ENCODE data around the gene MVP.
"Not testable (repeated sequence)": the region's sequence is repeated elsewhere in the genome, so short reads cannot be mapped to it uniquely, and the experiment has no call there.

MVP gene

DNA sequence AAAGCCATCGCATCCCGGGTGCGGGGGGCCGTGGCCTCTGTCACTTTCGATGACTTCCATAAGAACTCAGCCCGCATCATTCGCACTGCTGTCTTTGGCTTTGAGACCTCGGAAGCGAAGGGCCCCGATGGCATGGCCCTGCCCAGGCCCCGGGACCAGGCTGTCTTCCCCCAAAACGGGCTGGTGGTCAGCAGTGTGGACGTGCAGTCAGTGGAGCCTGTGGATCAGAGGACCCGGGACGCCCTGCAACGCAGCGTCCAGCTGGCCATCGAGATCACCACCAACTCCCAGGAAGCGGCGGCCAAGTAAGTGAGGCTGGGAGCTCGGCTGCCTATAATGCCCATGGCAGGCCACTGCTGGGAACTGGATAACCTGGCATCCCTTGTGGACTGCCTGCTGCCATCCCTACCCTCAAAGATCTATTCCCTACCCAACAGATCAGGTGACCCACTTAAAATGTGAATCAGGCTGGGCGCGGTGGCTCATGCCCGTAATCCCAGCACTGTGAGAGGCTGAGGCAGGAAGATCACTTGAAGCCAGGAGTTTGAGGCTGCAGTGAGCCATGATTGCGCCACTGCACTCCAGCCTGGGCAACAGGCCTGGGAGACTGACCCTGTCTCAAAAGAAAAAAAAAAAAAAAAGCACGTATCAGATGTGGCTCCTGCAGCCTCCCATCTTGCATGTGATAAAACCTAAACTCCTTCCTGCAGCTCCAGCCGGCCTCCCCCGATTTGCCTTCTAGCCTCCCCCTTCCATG lies 24.5 kb downstream of the MVP start:
- no peak for DNase-seq

DNA sequence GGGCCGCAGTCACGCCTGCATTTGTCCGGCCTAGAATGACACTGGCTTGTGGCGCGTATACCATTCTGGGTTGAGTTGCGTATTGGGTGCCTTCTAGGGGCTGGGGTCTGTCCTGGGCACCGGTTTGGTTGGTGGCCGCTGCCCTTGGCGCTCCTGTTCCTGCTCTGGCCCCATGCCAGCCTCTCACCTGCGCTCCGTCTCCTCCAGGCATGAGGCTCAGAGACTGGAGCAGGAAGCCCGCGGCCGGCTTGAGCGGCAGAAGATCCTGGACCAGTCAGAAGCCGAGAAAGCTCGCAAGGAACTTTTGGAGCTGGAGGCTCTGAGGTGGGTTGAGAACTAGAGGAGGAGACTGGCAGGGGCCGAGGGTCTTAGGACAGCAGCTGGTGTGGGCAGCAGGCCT lies 25.4 kb downstream of the MVP start:
- no peak for DNase-seq

DNA sequence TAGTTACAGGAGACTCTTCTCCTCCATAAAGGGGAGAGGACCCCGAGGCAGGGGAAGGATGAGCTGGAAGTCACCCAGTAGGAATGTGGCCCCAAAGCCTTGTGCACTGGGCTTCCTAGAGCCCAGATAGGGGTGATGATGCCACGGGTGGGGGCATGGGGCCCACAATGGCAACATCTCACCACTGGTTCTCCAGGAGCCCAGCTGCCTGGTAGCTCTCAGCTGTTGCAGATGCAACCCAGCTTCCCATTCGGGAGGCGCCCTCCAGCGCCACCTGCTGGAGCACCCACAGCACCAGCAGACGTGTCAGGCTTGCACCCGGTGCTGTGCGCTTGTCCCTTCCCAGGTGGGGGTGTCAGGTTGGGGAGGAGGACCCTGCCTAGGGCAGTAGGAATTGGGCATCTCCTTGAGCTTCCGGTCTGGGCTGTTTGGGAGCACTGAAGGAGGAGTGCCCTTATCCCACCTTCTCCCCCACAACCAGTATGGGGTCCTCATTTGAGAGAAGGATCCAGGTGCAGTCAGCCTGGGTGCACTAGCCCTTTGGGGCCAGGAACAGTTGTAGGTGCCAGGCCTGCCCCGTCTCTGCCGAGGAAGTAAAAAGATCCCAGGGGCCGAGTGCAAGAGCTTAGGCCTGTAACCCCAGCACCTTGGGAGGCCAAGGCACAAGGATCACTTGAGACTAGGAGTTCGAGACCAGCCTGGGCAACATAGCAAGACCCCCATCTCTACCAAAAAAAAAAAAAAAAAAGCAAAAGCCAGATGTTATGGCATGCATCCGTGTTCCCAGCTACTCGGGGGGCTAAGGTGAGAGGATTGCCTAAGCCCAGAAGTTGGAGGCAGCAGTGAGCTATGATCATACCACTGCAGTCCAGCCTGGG lies 28.4 kb downstream of the MVP start:
- DNase-seq = peak; percentile 77

DNA sequence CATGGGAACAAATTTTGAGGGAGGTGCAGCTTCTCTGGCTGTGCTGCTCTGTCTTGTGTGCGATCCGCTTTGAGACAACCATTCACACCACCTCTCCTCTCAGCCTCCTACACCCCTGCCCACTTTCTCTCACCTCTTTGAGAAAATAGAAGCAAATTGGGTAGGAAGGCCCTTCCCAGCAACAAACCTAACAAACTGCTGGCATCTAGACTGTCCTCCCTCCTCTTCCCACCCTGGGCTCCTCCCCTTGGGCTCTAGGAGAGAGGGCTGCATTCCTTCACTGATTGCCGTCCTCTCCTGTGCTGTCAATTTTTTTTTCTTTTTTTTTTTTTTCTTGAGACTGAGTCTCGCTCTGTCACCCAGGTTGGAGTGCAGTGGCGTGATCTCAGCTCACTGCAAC lies 29.2 kb downstream of the MVP start:
- no peak for DNase-seq

DNA sequence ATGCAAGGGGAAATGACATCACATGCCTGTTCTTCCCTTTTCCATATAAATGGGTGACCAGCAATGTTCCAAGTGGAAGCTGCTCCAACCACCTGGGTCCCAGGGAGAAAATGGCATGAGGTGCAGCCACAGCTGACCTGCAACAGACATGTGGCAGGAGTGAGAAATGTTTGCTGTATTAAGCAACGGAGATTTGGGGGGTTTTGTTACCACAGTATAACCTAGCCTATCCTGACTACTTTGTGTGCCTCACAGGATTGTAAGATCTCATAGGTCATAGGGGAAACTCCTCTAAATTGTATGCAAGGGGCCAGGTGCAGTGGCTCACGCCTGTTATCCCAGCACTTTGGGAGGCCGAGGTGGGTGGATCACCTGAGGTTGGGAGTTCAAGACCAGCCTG lies 30.7 kb downstream of the MVP start:
- DNase-seq = no peak

DNA sequence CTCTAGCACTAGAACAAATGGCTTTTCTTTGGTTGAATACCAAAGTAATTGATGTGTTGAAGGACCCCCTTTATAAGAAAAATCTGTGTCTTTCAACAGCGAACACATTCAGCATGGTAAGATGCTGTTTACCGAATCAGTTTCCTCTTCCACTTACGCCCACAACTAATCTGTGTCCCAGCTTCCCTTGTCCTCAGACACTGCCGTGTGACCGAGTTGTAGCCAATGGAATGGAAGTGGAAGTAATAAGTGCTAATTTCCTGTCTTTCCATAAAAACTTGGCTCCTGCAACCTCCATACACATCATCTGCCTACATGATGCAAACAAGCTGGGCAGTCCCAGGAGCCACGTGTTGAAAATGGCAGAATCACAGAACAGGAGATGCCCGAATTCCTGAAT lies 32.4 kb downstream of the MVP start:
- no peak for DNase-seq

DNA sequence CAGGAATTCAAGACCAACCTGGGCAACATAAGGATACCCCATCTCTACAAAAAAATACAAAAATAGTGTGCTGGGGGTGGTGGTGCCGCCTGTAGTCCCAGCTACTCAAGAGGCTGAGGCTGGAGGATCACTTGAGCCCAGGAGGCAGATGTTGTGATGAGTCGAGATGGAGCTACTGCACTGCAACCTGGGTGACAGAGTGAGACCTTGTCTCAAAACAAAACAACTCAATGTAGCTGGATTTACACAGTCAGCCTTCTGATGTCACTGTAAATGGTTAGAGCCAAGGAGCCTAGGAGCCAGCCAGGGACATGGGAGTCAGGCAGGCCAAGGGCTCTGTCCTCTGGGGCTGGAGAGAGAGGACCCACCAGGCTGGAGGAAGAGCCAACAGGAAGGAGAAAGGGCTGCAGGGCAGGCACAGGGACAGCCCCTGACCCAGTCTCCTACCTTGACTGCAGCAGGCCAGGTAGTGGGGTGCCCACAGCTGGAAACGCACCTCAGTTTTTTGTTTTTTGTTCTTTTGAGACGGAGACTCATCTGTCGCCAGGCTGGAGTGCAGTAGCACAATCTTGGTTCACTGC lies 34.3 kb downstream of the MVP start:
- no peak for DNase-seq

DNA sequence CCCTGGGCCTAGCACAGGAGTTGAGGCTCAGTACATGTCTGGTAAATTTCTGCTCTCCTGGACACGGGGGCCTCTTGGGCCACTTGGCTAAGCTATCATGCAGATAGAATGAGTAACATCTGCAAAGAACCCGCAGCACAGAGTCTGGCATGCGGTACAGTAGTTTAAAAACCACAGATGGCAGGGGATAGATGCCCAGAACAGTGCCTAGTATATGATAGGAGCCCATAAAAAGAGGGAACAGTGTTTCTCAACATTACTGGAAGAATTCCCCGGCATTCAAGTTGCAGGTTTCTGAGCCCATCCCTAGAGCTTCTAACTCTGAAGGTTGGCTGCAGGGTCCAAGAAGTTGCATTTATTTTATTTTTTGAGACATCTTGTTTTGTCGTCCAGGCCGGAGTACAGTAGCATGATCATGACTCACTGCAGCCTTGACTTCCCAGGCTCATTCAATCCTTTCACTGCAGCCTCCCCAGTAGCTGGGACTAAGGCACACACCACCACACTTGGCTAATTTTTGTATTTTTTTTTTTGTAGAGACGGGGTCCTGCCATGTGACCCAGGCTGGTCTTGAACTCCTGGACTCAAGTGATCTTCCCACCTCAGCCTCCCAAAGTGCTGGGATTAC lies 37.0 kb downstream of the MVP start:
- no peak for DNase-seq

DNA sequence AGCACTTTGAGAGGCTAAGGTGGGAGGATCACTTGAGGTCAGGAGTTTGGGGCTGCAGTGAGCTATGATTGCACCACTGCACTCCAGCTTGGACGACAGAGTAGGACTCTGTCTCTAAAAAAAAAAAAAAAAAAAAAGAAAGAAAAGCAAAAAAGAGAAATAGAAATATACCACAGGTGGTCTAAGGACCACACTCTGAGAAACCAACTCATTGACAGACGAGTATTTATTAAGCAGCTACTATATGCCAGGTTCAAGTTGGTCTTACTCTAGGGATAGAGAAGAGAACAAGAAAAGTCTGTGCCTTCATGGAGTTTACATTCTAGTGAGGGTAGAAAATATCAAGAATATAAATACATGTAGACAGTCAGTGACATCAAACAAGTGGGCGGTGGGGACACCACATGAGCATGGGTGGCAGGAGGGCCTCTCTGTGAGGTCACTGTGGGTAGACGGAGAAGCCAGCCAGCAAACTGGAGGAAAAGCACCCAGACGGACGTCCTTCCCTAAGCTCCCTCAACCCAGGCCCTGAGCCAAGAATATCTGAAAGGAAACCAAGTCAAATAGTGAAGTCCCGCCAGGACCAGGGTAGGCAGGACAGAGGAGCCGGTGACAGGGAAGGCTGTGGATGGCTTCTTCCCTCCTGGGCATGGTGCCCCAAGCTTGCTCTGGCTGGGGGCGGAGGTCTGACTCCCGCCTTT lies 38.0 kb downstream of the MVP start:
- DNase-seq = no peak

DNA sequence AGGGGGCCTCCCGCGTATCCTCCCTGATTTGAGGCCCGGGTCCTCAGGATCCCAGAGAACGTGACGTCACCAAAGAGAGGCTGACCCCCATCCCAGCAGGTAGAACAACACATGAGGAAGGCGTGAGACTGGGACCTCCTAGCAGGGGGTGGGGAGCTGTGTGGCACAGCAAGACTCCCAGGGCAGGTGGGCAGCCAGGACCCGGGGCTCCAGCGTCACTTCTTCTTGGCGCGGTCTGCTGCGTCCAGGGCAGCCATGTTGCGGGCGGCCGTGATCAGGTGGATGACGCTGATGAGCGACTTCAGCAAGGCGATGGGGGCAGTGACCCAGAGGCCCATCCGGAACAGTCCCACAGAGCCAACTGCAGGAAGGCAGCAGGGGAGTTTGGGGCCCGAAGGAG lies 38.7 kb downstream of the MVP start:
- DNase-seq = no peak

DNA sequence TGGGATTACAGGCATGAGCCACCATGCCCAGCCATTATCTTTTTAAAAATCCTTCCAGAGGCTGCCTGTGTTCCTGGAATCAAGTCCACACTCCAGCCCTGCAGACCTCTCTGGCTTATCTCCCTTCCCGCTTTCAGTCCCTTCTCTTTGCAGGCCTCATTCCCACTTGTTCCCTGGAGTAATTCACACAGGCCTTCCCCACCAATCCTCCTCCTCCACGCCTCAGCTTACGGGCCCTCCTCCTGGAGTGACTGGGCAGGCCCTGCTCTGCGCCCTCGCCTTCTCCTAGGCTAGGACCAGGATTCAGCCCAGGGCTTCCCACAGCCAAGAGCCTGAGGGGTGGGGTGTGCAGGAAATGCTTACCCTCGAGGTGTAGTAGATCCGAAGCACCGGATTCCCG lies 40.0 kb downstream of the MVP start:
- no peak for DNase-seq

DNA sequence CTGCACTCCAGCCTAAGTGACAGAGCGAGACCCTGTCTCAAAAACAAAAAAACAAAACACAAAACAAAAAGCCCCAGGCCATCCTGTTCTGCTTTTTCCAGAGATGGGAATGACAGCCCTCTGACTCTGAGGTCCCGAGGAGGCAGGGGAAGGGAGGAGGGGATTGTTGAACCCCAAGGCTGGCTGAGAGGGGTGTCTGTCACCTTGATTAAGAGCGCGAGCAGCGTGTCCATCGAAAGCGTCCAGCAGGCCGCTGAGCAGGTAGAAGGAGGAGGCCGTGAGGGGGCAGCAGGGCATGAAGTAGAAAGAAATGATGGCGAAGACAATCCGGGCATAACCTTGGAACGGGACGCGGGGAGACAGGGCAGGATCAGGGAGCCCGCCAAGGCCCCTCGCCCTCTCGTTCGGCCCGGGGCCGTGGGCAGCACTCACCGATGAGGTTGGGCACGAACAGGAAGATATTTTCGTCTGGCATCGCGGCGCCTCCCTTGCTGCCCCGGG lies 42.2 kb downstream of the MVP start:
- DNase-seq = no peak

DNA sequence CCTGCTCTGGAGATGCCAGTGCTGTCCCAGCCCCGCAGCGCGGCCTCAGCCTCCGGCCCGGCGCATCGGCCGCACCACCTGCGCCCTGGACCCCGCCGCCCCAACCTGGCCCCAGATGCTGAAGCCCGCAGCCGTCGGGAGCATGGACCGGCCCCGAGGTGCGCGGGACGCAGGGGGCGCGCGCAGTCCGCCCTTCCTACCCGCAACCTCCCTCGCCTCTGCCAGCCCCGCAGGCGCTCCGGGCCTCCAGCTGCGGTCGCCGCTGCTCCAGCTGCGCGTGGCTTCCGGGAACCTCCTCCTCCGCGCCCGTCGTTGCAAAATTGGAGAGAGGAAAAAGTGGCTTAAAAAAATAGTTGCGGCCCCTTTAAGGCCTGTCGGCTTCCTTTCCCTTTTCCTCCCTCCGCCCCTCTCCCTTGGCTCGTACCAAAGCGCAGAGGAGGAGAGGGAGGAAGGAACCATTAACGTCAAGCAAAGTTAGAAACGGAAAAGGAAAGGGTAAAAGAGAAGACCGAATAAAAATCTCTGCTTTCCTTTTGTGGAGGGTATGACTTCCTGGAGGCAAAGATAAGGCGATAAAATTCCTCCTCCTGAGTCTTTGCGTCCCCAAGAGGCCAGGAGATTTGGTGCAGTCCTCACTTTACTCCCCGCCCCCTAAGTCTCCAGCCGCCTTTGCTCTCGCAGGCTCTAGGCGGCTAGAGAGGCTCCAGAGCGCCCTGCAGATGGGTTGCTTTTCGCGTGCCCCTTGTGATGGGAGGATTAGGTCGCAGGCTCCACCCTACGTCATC lies 42.8 kb downstream of the MVP start, which contains the start of gene CDIPT:
TSS of gene CDIPT (minus strand) at position 343 of the 785 bp plus-strand sequence. CDS start 369 bp downstream, outside the sequence.
- peak; percentile 94 for DNase-seq

DNA sequence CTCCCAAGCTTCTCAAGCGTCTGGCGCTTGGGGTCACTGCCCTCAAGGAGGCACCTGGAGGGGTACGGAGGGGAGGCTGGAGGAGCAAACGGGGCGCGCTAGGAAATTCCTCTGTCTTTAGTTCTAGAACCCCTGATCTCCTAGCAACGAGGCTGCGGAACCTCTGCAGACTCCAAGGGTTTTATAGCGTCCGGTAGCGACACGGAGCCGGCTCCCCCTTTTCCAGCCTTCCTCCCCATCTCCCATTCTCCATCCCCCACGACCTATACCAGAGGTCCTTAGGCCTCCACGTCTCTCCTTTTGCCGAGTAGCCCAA lies 43.4 kb downstream of the MVP start:
- no peak for DNase-seq

DNA sequence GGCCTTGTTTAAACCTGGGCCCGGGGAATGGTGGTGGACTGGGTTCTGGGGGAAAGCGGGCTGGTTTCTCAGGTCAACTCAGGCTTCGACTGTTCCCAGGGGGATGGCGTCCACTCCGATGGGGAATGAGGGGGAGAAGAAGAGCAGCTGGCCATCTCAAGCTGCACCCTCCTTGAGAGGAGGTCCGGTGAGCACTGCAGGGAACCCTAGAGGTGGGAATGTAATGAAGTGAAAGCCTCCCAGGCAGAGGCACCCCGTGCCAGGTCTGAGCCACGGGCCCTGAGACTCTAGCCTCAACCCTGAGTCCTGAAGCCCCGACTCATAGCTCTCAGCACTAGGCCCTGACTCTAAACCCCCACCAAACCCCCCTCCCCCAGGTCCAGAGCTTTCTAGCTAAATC lies 43.9 kb downstream of the MVP start:
- no peak for DNase-seq

DNA sequence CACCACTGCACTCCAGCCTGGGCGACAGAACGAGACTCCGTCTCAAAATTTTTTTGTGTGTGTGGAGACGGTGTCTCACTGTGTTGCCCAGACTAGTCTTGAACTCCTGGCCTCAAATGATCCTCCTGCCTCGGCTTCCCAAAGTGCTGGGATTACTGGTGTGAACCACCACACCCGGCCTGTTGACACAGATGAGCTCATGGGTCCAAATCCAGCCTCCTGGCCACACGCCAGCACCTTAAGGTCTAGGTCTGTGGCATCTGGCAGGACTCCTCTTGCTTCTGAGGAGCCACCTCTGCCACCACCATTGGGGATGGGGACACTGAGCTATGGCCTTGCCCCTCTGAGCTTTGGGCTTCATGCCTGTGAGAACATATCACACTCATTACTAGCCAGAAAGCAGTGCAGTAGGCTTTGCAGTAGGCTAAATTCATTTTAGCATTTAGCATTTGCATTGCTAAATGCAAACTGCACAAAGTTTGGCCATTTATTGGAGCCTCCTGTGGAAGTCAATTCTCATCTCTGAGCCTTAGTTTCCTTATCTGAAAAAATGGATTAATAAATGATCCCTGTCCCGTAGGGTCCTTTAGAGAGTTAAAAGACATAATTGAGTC lies 48.2 kb downstream of the MVP start:
- DNase-seq = no peak

DNA sequence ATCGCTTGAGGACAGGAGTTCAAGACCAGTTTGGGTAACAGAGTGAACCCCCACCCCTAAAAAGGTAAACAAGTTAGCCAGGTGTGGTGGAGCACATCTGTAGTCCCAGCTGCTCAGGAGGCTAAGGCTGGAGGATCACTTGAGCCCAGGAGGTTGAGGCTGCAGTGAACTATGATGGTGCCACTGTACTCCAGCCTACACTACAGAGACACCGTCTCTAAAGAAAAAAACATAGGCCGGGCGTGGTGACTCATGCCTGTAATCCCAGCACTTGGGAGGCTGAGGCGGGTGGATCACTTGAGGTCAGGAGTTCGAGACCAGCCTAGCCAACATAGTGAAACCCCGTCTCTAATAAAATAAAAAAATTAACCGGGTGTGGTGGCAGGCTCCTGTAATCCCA lies 48.8 kb downstream of the MVP start:
- not testable (repeated sequence) for DNase-seq

DNA sequence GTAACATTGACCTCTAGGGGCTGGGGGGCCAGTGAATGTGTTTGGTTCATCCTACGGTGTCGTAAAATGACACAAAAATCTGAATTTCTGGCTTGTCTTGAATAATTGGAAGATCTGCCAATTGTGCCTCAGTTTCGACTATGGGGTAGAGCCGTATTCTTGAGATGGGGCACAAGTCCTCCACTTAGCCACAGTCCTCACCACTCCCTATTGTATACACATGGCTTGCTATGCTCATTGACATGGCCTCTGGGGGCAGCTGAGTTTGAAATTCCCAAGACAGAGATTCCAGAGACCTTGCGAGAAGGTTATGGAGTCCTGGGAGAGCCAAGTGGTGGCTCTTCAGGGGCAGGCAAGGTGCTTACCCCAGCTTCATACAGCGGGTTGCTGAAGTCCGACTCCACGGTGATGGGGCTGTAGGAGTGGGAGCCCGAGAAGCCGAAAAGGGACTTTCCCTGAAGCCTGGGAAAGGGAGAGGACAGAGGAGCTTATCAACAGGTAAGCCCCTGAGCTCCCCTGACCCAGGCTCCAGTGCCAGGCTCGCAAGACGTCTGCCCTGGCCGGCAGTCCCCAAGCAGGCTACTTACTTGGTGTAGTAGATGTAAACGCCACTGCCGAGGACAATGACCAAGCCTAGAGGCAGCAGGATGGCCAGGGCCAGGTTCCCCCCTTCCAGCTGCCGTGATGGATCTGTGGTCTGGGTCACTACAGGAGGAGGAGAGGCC lies 51.7 kb downstream of the MVP start:
- DNase-seq = no peak

DNA sequence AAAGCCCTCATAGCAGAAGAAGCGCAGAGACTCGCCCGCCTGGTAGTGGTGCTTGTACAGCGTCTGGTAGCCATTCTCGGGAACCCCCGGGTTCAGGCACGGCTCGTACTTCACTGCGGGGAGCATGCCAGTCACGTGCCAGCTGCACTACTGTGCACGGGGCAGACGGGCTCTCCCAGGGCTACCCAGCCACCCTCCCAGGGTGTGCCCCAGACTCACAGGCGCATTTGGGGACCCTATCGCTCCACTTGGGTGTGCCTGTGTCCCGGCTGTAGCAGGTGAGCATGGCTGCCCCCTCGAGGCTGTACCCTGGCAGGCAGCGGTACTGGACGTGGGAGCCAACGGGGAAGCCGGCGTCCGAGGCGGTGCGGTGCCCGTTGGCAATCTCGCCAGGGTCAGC lies 53.1 kb downstream of the MVP start:
- DNase-seq = no peak

DNA sequence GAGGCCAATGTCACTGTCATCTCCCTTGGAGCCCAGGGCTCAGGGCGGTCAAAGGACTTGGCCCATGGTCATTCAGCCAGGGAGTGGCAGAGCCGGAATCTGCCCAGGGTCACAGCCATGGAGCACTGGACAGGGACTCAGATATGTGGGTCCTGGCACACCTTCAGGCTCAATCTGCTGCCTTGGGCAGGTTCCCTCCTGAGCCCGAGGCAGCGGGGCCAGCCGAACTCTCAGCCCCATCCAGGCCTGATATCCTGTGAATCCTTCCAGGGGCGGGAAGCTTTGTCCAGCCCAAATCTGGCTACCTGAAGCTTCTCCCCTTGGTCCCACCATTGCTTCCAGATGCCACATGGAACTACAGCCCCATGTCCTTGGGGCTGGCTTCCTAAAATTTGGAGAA lies 54.9 kb downstream of the MVP start:
- no peak for DNase-seq

DNA sequence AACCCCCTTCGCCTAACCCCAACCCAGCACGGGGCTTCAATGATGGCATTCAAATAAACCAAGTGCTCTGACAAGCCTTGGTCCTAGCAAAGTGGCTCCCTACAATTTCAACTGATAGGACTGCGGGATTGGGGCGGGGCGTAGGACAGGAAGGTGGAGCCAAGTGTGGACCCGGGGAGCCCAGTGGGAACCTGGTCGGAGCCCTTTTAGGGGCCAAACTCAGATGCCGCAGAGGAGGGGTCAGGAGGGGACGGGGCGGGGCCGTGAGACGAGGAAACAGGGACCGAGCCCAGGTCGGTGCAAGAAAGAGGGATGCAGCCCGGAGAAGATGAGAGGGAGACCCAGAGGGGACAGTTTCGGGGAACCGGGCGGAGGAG lies 55.9 kb downstream of the MVP start:
- no peak for DNase-seq

All from CD4-positive, alpha-beta T cell treated with Interferon gamma for 1 hour (primary cell).